ENCODE results near the gene ZMYM4.

DNA sequence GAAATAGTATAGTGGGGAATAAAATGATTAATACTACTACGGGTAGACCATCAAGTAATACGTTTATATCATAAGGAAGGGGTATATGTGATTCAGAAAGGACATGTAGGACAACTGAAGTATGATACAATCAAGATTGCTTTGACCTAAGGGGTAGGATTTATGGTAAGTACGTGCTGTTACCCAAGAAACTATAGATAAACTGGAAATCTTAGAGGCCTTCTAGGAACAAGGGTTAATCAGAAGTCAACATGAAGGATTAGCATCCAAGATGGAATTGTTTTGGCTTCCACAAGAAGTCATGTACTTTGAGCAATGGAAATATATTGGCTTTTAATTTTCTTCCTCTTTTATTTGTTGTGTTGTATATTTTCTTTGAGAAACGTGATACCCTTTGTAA lies 13.2 kb upstream of the ZMYM4 start:
- TF ChIP-seq, protein P1, sequence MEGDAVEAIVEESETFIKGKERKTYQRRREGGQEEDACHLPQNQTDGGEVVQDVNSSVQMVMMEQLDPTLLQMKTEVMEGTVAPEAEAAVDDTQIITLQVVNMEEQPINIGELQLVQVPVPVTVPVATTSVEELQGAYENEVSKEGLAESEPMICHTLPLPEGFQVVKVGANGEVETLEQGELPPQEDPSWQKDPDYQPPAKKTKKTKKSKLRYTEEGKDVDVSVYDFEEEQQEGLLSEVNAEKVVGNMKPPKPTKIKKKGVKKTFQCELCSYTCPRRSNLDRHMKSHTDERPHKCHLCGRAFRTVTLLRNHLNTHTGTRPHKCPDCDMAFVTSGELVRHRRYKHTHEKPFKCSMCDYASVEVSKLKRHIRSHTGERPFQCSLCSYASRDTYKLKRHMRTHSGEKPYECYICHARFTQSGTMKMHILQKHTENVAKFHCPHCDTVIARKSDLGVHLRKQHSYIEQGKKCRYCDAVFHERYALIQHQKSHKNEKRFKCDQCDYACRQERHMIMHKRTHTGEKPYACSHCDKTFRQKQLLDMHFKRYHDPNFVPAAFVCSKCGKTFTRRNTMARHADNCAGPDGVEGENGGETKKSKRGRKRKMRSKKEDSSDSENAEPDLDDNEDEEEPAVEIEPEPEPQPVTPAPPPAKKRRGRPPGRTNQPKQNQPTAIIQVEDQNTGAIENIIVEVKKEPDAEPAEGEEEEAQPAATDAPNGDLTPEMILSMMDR (IDR thresholded peaks at IDR 0.05): no peak
- TF ChIP-seq POLR2A (IDR thresholded peaks at IDR 0.05): no peak
- TF ChIP-seq POLR2AphosphoS5 (IDR thresholded peaks at IDR 0.05): no peak
- TF ChIP-seq EP300 (IDR thresholded peaks at IDR 0.05): no peak
